HG03097 (cell line): Measurements from ENCODE around the gene SEPTIN5.

Source experiments
- ATAC-seq: cut with Tn5 transposase; IDR thresholded peaks from one replicate; pipeline ENCODE4 v1.9.1; 2021; ENCODE audit not compliant: unreplicated experiment, low FRiP score

Gene SEPTIN5

GRCh38 chr22:19704355-19705015 lies 9.8 kb upstream of the SEPTIN5 start:
- no peak for ATAC-seq

GRCh38 chr22:19705181-19705934 lies 8.9 kb upstream of the SEPTIN5 start:
- ATAC-seq: no peak

- ATAC-seq: no peak
These were observed 7.6 kb upstream of the SEPTIN5 start for GRCh38 chr22:19706661-19707151.

- no peak for ATAC-seq
These were observed 6.7 kb upstream of the SEPTIN5 start for GRCh38 chr22:19707347-19708290.

- no peak for ATAC-seq
These were observed 5.8 kb upstream of the SEPTIN5 start for GRCh38 chr22:19708321-19709011.

- ATAC-seq: no peak
These were observed 5.1 kb upstream of the SEPTIN5 start for GRCh38 chr22:19709063-19709769.

- no peak for ATAC-seq
These were observed 4.1 kb upstream of the SEPTIN5 start for GRCh38 chr22:19710020-19710768.

GRCh38 chr22:19710769-19711106 lies 3.6 kb upstream of the SEPTIN5 start:
- no peak for ATAC-seq

GRCh38 chr22:19713245-19713644 lies 1.1 kb upstream of the SEPTIN5 start:
- no peak for ATAC-seq

GRCh38 chr22:19713650-19714311 lies 522 bp upstream of the SEPTIN5 start:
- ATAC-seq: no peak

- no peak for ATAC-seq
These were observed 1.1 kb downstream of the SEPTIN5 start for GRCh38 chr22:19715188-19715930.

GRCh38 chr22:19716041-19716828 lies 1.9 kb downstream of the SEPTIN5 start:
- ATAC-seq: no peak

- ATAC-seq: no peak
These were observed 2.5 kb downstream of the SEPTIN5 start for GRCh38 chr22:19716829-19717105.

GRCh38 chr22:19717181-19717580 lies 2.9 kb downstream of the SEPTIN5 start:
- no peak for ATAC-seq

- ATAC-seq: no peak
These were observed 3.6 kb downstream of the SEPTIN5 start for GRCh38 chr22:19717691-19718455.

- ATAC-seq: no peak
These were observed 4.2 kb downstream of the SEPTIN5 start for GRCh38 chr22:19718456-19719049.
